UCSD-AML1 (cell line): Measurements from ENCODE around the gene RSPO3.
"Not testable (repeated sequence)": the region's sequence is repeated elsewhere in the genome, so short reads cannot be mapped to it uniquely, and the experiment has no call there.

Experiments
- DNase-seq: peaks from one replicate; lab custom pipeline; 2025; ENCODE audit not compliant: unreplicated experiment; lab: John Stamatoyannopoulos, UW

RSPO3 gene

DNA sequence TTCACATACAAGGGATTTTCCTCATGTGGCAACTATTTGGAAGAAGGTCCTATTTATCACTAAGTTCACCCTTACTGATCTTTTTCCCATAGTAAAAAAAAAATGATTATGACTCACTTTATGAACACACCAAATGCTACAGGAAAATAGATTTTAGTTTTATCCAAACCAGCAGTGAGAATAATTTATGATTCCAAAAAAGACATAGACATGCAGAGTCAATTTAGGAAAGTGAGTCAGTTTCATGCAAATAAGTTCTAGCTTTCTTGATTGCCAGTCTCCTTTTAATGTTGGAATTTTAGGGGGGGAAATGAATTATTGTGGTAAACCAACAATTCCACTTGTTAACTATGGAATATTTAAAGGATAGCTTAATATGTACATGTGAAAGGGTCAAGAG is 84.2 kb downstream of the RSPO3 start:
- DNase-seq, result no peak

DNA sequence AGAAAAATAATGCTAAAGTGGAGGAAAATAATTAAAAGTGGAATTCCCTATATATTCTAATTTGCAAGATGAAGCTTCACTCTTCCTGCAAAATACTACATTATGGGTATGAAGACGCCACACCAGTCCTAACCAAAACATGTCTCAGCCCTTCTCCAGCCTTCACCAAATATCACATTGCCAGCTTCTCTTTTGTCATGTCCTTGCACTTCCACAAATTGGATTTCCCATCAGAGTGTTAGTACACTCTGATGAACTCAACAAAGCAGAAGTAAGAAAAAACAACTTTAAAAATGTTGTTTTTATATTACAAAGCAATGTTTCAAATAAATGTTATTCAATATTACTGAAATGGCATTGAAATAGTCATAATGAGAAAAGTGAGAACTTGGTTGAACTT is 85.8 kb downstream of the RSPO3 start:
- DNase-seq, result no peak

DNA sequence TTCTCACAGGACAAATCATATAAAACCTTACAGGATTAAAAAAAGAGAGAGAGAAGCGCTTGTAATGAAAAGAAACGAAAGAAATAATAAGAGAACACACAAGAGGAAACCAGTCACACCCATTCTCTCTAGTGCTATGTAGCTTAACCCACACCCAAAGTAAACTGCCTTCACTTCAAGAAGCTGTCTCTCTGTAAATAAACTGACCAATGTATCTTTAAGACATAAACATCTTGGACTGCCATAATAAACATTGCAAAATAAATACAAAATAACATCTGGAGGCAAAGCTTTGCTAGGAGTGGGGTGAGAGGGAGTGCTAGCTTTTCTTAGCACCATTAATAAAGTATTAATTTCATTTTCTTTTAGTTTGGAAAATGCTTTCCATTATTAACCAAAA is 86.6 kb downstream of the RSPO3 start:
- no peak for DNase-seq

DNA sequence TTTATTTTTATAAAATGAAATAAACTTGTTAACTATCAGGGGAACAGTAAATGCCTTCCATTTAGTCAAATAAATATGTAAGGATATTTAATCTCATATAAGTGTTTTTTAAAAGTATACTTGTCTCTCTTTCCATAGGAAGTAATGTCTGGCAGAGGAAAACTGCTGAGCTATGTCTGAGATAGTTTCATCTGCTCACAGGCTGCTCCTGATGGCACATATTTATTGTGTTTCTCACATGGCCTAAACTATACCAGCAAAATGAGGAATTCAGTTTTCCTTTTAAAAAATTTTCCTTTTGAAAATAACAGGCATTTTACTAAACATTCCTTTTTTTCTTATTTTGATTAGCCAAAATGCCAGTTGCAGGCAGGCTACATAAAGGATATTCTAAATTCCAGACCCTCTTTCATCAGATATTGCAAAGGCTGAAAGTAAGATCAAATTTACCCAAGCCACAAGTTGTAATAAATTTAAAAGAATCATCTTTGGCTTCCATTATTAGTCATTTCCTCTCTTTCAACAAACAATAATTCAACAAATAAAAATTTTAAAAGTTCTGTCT is 88.1 kb downstream of the RSPO3 start:
- no peak for DNase-seq

DNA sequence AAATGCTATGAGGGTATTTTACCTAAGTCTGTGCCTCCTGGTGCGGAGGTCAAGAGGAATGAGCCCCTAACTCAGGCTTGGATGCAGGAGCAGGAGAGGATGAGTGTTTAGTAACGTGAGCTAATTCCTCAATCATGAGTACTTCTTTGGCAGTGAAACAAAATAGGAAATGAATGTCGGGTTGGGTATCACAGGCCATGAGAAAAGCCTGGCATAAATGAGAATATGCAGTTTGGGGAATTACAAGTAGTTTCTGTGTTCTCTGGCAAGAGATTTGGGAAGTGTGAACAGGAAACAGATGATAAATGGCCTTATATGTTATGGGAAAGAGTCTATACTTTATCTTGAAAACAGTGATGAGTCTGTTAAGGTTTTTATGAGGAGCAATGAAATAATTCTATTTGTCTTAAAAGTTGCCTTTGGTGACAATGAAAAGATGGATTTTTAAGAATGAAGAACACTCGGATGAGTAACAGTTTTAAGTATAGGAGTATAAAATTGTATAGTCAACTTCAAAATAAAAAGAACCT is 89.2 kb downstream of the RSPO3 start:
- no peak for DNase-seq

DNA sequence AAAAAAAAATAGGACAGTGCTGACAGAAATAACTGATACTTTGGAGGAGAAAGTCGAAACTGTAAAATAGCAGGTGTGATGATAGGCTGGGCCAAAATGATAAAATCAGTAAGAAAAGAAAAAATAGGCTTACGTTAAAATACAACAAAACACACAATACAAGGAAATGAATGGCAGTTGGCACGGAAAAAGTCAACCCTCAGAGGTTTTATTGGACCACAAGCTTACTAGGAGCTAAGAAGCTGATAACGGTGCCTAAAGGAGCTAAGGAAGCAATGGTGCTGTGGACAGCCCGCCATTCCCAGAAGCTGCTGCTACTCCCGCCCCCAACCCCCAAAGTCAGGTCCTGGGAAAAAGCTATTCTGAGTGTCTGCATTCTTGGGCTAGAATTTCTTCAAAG is 92.3 kb downstream of the RSPO3 start:
- no peak for DNase-seq

DNA sequence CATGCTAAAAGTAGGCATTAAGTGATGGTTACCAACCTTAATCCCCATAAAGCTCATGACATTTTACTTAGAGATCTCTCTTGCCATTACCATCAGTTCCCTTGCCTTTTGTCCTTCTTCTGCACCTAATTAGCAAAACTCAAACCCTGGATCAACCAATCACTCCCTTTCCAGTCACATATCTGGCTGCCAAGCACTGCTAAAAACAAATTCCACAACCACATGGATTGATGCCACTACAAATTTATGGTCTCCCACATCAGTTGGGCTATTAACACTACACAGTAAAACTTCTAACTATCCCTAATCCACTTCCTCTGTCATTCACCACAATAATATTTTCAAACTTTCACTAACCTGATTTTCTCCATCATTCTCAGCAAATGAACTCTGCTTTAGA is 93.9 kb downstream of the RSPO3 start:
- DNase-seq, result no peak

DNA sequence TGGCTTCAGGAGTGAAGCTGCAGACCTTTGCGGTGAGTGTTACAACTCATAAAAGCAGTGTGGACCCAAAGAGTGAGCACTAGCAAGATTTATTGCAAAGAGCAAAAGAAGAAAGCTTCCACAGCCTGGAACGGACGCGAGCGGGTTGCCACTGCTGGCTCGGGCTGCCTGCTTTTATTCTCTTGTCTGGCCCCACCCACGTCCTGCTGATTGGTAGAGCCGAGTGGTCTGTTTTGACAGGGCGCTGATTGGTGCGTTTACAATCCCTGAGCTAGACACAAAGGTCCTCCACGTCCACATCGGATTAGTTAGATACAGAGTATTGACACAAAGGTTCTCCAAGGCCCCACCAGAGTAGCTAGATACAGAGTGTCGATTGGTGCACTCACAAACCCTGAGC is 95.6 kb downstream of the RSPO3 start:
- DNase-seq, result not testable (repeated sequence)

DNA sequence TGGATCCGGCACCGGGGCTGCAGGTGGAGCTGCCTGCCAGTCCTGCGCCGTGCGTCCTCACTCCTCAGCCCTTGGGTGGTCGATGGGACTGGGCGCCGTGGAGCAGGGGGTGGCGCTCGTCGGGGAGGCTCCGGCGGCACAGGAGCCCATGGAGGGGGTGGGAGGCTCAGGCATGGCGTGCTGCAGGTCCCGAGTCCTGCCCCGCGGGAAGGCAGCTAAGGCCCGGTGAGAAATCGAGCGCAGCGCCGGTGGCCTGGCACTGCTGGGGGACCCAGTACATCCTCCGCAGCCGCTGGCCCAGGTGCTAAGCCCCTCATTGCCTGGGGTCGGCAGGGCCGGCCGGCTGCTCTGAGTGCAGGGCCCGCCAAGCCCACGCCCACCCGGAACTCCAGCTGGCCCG is 96.1 kb downstream of the RSPO3 start:
- not testable (repeated sequence) for DNase-seq

DNA sequence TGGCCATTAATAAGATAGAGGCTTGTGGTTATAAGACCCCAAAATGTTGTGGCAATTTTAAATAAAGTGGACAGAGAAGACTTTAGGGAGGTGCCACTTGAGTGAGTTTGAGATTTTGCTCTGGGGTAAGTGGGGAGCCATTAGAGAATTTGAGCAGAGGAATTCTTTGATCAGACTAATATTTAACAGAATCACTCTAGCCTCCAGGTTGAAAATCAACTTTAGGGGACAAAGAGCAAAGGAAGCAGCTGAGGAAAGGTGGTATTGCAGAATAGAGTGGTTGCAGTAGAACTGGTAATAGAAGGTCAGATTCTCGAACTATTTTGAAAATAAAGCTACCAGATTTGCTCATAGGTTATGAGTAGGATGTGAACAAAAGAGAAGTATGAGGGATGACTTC is 97.5 kb downstream of the RSPO3 start:
- no peak for DNase-seq

DNA sequence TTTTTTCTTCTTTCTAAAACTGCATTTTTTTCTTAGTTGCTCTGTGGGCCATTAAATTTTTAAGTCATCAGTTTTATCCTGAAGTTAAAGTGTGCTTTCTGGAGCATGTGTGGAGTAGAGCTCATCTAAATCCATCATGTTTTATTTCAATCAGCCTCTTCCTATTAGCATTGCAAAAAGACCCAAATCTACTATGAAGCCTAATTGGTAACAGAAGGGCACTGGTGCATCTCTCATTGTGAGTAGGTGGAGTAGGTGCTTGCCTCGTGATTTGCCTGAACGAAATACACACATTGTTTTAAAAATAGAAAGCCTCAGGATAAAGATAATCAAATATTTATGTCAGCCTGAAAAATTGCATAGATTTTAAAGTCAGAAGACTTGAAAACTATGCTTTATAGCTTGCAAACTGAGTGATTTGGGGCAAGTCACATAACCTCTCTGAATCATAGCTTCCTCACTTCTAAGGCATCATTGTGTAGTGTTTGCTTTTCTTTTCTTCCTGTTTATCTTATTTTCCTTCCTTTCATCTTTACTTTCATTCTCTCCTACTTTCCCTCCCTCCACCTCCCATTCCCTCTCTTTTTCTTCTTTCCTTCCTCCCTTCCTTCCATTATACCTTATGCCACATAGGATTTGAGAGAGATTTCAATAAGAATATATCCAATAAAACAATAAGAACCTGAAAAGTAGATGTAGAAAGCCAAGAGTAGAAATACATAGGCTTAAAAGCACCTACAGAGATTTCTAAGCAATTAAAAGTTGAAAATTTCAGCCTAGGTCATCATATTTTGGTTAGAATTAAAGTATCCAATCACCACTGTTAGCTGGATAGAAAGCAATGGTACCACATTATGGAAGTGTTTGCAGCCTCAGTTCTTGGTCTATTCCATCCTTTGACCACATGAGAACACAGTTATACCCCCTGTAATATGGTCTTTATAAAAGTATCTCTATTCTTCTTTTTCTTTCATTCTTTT is 98.6 kb downstream of the RSPO3 start:
- DNase-seq, result no peak

DNA sequence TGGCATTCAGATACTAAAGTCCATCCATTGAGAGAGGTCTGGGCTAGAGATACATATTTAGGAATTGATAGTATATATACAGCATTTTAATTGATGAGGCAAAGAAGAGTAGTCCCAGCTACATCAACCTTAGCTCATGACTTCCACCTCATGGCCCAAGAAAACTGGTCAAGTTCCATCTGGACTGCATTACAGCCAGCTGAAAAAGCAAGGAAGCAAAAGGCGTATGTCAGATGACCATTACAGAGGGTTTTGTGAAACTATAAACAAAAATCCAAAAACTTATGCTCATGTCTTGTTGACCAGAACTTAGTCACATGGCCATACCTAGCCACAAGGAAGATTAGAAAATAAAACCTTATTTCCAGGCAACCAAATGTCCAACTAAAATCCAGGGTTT is 101.4 kb downstream of the RSPO3 start:
- DNase-seq, result no peak

DNA sequence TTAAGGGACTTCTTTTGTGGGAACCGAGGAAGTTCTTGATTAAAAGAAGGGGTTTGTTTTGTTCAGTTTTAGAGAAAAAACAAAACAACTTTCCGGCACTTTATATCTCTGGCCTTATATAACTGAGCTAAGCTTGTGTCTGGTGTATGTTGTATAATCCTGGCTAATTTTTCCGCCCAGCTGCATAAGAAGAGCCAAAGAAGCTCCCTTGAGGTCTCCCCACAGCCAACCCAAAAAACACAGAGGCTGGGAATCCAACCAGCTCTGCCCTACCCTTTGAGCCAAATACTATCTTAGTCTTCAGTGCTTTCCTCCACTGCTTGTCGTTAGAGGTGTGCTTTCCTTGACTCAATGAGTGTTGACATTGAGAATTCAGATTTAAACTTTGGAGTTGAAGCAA is 102.7 kb downstream of the RSPO3 start:
- DNase-seq, result no peak

DNA sequence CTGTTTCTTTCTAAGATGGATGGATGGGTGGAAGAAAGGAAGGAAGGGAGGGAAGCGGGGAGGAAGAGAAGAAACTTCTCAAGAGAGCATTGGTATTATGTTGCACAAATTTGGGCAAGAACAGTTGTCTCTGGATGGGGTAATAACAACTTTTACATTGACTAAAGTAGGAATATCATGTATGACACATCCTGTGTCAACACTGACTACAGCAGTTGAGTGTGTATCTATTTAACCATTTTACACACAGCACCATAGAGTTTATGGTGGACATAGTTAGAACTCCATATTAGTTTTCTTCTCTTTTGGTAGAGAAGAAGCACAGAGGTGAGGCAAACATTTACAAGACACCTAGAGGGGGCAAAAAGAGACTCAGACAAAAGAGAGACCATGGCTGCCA is 103.9 kb downstream of the RSPO3 start:
- no peak for DNase-seq

DNA sequence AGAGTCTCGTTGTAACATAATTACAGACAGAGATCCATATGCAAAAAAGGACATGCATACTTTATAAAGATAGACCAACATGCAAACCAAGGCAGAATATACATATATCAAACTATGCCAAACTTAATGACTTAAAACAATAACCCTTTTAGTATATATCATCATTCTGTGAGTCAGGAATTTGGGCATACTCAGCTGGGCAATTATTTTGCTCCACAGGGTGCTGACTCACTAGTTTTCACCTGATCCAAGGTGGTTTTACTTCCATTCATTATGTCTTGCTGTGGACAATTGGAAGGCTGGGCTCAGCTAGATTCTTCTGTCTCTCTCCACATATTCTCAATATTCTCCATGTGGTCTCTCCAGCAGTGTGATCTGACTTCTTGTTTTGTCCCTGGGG is 107.0 kb downstream of the RSPO3 start:
- DNase-seq, result no peak

DNA sequence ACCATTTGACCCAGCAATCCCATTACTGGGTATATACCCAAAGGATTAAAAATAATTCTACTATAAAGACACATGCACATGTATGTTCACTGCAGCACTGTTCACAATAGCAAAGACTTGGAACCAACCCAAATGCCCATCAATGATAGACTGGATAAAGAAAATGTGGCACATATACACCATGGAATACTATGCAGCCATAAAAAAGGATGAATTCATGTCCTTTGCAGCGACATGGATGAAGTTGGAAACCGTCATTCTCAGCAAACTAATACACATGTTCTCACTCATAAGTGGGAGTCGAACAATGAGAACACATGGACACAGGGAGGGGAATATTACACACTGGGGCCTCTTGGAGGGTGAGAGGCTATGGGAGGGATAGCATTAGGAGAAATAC is 115.3 kb downstream of the RSPO3 start:
- not testable (repeated sequence) for DNase-seq

DNA sequence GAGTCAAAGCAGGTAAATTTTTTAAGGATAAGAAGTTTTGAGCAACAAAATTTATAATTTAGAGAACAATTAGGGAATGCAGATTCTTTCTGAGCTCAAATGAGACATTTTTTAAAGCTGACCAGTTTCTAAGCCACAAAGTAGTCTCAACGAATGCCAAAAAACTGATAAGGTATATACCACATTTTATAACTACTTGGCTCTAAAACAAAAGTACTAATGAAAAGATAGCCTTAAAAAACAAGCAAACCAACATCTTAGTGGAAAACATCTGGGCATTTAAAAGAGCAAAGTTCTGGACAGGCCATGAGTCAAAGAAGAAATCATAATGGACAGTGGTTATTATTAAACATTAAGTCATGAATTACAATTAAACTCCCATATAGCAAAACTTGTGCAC is 125.0 kb downstream of the RSPO3 start:
- DNase-seq, result no peak
